Measurements from ENCODE around the gene DLL1.
"Not testable (repeated sequence)": the region's sequence is repeated elsewhere in the genome, so short reads cannot be mapped to it uniquely, and the experiment has no call there.

The DLL1 gene

DNA sequence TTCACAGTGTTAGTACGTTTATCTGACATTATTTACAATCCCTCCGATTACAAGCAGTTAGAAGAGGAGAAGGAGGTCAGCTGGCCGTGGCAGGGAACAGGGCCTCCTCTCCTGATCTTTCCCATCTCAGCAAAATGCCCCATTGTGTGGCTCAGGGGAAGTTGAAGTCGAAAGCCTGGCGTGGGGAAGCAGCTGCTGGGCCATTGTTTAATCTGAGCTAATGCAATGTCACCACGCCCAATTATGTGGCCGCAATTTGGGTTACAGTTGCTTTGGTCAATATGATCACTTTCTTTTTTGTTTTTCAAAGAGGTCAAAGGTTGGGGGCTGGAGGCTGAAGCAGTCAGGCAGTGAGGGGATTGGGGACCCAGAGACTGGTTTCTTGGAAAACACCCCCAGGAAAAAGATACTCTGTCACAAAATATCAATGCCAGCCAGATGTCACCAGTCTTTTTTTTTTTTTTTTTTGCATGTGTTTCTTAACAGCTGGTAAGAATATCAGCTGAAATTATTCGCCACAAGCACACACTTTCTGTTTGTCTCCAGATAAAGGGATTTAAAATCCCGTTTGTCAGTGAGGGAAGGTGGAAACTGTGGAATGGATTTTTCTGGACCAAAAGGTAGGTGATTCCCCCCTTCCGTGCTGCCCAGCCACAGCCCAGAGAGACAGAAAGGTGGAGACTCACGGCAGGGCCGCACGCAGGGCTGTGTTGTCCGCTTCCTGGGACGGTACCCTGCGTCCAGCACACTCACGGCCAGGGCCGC is 24.6 kb downstream of the DLL1 start:
- TF ChIP-seq, protein P1, sequence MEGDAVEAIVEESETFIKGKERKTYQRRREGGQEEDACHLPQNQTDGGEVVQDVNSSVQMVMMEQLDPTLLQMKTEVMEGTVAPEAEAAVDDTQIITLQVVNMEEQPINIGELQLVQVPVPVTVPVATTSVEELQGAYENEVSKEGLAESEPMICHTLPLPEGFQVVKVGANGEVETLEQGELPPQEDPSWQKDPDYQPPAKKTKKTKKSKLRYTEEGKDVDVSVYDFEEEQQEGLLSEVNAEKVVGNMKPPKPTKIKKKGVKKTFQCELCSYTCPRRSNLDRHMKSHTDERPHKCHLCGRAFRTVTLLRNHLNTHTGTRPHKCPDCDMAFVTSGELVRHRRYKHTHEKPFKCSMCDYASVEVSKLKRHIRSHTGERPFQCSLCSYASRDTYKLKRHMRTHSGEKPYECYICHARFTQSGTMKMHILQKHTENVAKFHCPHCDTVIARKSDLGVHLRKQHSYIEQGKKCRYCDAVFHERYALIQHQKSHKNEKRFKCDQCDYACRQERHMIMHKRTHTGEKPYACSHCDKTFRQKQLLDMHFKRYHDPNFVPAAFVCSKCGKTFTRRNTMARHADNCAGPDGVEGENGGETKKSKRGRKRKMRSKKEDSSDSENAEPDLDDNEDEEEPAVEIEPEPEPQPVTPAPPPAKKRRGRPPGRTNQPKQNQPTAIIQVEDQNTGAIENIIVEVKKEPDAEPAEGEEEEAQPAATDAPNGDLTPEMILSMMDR (IDR thresholded peaks at IDR 0.05; ENCODE audit: insufficient read depth, missing control alignments), result no peak
- FAIRE-seq, result no peak
- no peak for DNase-seq (ENCODE audit: insufficient read length, low spot score)

DNA sequence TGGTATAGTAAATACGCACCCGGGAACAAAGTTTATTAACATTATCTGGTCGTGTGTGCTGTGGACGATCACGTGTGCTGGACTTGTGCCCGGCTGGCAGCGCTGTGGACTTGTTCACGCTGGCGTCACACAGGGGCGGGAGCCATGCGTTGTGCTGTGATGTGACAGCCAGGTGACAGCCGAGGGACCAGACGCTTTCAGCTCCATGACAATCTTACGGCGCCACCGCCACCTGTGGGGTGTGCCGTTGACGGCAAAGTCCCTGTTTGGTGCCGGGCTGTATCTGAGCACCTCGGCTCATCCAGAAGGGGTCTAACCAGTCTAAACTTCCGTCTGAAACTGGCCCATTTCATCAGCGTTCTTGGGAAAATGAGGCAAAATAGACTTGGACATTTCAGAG is 25.2 kb downstream of the DLL1 start:
- TF ChIP-seq, protein P1 (IDR thresholded peaks at IDR 0.05; ENCODE audit: insufficient read depth, missing control alignments), result peak; percentile 8
- DNase-seq (ENCODE audit: insufficient read length, low spot score) (no peak), FAIRE-seq (no peak)

DNA sequence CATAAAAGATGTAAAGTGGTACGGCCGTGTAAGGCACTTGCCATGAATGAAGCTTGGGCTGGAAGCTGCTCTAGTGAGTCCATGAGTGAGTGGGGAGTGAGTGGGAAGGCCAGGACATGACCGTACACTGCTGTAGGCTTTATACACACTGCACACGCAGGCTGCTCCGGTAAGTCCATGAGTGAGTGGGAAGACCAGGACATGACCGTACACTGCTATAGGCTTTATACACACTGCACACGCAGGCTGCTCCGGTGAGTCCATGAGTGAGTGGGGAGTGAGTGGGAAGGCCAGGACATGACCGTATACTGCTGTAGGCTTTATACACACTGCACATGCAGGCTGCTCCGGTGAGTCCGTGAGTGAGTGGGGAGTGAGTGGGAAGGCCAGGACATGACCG is 26.2 kb downstream of the DLL1 start:
- DNase-seq (ENCODE audit: insufficient read length, low spot score); FAIRE-seq: not testable (repeated sequence)

DNA sequence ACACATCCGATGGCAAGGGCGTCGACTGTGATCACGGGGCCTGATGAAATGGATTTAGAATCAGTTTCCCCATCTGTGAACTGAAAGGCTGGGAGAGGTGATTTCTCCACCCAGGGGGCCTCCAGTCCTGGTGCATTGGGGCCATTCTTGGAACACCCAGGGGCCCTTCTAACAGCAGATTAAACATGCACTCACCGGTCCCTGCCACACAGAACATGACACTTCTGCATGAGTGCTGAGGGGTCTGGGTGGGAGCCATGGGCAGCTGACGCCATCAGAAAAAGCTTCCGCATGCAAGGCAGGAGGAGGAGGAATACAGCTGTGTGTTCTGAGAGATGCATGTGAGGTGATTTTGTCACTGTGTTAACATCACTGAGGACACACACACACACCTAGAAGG is 26.8 kb downstream of the DLL1 start:
- TF ChIP-seq, protein P1 (IDR thresholded peaks at IDR 0.05; ENCODE audit: insufficient read depth, missing control alignments), result no peak
- no peak for DNase-seq (ENCODE audit: insufficient read length, low spot score)
- FAIRE-seq, result no peak

DNA sequence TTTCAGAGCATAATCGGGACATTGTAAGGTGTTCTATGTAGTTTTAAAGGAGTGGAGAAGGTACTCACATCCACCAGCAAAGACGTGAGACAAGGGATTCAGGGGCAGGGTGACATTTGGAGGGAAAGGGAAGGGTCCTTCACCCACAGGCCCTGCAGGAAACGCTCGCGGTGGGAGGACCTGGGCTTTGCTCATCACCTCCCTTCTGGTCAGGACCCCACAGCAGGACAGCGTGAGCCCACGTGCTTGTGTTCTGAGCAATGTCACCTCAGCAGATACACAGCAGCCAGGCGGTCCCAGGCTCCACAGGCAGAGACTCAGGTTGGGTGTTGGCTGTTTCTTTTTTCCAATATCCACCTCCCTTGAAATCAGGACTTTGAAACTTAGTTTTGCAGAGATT is 27.5 kb downstream of the DLL1 start:
- FAIRE-seq (no peak), DNase-seq (ENCODE audit: insufficient read length, low spot score) (no peak)
- TF ChIP-seq, protein P1 (IDR thresholded peaks at IDR 0.05; ENCODE audit: insufficient read depth, missing control alignments), result no peak

DNA sequence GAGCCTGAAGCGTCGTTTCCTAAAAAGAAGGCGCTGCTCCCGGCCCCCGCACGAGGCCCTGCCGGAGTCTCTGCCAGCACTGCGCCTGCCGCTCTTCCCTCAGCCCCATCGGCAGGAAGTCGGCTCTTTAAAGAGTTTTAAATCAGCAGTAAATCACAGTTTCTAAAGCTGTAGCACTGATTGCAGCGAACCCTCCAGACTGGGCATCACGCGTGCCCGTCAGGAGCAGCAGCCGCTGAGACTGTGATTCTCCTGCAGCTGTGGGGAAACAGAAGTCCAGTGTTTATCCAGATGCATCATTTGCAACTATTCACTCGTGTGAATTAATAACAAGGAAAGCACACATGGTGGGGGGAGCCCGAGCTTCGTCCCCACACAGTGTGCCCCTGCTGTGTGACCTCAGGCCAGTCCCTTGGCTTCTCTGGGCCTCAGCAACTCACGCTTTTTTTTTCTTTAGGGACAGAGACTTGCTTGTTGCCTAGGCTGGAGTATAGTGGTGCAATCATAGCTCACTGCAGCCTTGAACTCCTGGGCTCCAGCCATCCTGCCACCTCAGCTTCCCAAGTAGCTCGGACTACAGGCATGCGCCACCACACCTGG is 28.3 kb downstream of the DLL1 start:
- FAIRE-seq (no peak), DNase-seq (ENCODE audit: insufficient read length, low spot score) (no peak)
- TF ChIP-seq, protein P1 (IDR thresholded peaks at IDR 0.05; ENCODE audit: insufficient read depth, missing control alignments), result no peak

DNA sequence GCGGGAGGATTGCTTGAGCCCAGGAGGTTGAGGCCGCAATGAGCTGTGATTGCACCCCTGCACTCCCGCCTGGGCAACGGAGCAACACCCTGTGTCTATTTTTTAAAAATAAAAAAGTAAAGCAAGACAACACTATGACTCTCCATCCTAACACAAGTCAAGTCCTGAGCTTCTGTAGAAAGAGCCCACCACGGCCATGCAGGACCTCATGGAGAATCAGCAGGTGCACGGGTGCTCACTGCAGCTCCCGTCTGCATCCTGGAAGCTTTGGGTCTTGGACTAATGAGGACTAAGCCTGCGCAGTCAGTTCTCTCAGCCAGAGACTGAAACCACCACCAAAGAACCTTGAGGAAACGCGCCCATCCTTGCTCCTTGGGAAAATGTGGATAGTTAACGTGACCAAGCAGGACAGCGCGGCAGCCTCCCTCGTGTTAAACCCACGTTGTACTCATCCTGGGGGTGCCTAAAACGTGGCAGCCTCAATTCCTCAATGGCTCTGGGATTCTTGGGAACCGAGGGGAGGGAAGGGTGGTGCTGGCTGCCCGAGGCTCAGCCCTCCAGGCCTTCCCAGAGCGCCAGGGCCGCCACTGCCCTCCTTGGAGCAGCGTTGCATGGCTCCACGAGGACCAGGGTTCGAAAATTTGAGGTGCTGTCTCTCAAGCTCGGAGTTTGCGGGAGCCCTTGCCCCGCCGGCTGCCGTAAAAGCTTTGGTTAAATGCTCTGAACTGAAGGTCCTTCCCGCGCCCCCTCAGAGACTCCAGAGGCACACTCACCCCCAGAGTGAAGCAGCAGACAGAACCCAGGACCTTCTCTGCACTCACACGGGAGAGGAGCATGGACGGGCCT is 29.0 kb downstream of the DLL1 start:
- DNase-seq (ENCODE audit: insufficient read length, low spot score) (no peak), FAIRE-seq (no peak)
- TF ChIP-seq, protein P1 (IDR thresholded peaks at IDR 0.05; ENCODE audit: insufficient read depth, missing control alignments), result no peak

Measured in D721Med (cell line).